Suppressor macrophage treated with lipopolysaccharide for 4 hours (primary cell): Measurements from ENCODE around the gene FGD6.

ENCODE experiments used
- DNase-seq: peaks from one replicate; pipeline ENCODE4 v3.0.0-alpha.2; 2020

Gene FGD6

GRCh38 chr12:95074766-95075165, 142.5 kb downstream of the FGD6 start:
- DNase-seq, result no peak

- DNase-seq, result no peak
Observed at GRCh38 chr12:95073698-95074520, 143.4 kb downstream of the FGD6 start.

- DNase-seq, result peak; percentile 96
Observed at GRCh38 chr12:95072900-95073697, 144.2 kb downstream of the FGD6 start, which contains the start of gene NR2C1. NR2C1 (minus strand) TSS chr12:95073618; CDS start chr12:95067384, 6,234 bp downstream.

- no peak for DNase-seq
Observed at GRCh38 chr12:95070378-95070777, 146.9 kb downstream of the FGD6 start.

GRCh38 chr12:95066091-95066855, 151.0 kb downstream of the FGD6 start:
- DNase-seq, result no peak

- DNase-seq, result no peak
Observed at GRCh38 chr12:95060951-95061350, 156.3 kb downstream of the FGD6 start.

- no peak for DNase-seq
Observed at GRCh38 chr12:95059984-95060383, 157.3 kb downstream of the FGD6 start.

- DNase-seq, result no peak
Observed at GRCh38 chr12:95057424-95057823, 159.8 kb downstream of the FGD6 start.

GRCh38 chr12:95055057-95055456, 162.2 kb downstream of the FGD6 start:
- DNase-seq, result no peak

- no peak for DNase-seq
Observed at GRCh38 chr12:95054206-95054605, 163.1 kb downstream of the FGD6 start.

GRCh38 chr12:95051241-95051640, 166.0 kb downstream of the FGD6 start:
- DNase-seq, result no peak

- no peak for DNase-seq
Observed at GRCh38 chr12:95037906-95038305, 179.4 kb downstream of the FGD6 start.

- no peak for DNase-seq
Observed at GRCh38 chr12:95034750-95035149, 182.5 kb downstream of the FGD6 start.
